Epithelial cell of esophagus (primary cell): ENCODE results near the gene ST8SIA1.
A peak's percentile ranks its signal among the peaks of the same experiment; 100 is the strongest.

Source experiments
- DNase-seq: peaks from one replicate; pipeline ENCODE4 v3.0.0; 2010; ENCODE audit warnings: low read depth
- H3K4me3 ChIP-seq: 2 replicates; pipeline ENCODE4 v1.5.1; 2011; ENCODE audit warnings: mild to moderate bottlenecking, low read length, control low read depth
- CTCF ChIP-seq: IDR thresholded peaks from 2 replicates; pipeline ENCODE4 v1.5.1; 2011; ENCODE audit warnings: low read depth, mild to moderate bottlenecking, low read length, control low read depth, inconsistent platforms; ENCODE audit not compliant: insufficient read depth; ENCODE audit errors: missing control alignments

The ST8SIA1 gene

DNA sequence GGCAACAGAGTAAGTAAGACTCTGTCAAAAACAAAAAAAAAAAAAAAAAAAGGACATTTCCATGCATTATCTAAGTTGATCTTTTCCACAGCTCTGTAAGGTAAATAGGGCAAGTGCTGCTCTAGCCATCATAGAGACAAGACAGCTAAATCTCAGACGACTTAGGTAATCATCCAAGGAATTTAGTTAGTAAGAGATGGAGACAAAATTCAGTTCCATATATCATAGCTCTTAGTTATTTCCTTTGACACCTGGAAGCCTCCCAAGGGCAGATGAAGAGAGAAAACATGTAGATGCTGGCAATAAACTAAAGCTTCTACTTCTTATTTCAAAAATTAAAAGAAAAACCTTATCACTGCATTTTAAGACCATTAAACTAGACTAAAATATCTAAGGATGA is 48.7 kb downstream of the ST8SIA1 start:
- no peak for DNase-seq
- H3K4me3 ChIP-seq, result no peak overlapping the region
- TF ChIP-seq CTCF, result no peak

DNA sequence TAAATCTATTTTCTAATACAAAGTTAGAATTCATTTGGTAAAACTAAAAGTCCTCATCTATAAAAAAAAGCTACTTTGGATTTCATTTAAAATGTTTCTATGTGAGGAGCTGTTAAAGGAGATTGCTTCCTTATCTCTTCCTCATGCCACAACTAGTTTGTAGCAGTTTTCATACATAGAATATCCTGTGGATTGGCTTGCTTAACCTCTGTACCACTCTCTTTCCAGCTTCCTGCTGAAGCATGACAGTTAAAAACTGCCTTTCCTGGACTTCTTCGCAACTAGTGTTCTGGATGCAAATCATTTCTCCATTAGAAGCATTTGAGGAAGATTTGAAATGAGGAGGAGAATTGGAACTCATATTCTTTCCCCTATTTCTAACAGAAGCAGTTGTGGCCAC is 49.6 kb downstream of the ST8SIA1 start:
- H3K4me3 ChIP-seq, result no peak overlapping the region
- no peak for TF ChIP-seq CTCF
- DNase-seq, result peak; percentile 23

DNA sequence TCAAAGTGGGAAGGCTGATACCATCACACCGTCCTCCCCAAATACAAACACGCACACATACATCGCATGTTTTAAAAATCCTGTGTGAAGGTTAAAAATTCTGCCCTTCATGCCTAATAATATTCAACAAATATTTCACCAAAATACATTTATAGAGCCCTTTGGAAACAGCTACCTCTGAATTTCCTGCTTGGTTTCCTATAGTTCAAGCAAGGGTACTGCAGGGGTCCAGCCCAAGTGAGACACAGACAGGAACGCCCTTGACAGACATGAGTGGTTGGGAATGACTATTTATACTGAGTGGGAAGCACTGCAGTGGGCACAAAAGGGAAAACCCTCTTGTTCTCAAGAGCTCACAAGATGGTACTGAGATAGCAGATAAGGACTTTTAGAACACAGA is 51.0 kb downstream of the ST8SIA1 start:
- TF ChIP-seq CTCF, result peak; percentile 10
- no peak overlapping the region for H3K4me3 ChIP-seq
- no peak for DNase-seq

DNA sequence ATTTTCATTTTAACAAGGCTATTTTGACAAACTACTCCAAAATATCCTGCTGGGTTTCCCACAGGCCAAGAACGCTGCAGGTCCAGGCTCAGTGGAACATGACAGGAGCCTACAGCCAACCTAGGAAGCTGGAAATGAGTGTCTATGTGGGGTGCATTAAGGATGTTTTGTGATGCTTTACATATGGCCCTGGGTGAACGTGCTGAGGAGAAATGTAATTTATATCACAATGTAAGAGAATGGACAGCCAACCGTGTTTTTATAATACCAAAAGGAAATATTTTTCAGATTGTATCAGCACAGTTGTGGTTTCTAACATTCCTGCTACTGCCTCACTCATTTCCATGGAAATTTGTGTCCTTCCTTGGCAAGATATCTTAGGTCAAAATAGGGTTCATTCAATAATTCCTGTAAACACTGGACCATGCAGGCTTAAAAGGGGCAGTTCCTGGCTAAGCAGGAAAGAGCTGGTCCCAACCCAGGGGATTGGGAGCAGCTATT is 51.5 kb downstream of the ST8SIA1 start:
- no peak for TF ChIP-seq CTCF
- no peak overlapping the region for H3K4me3 ChIP-seq

GRCh38 chr12:22282283-22282682 is 52.2 kb downstream of the ST8SIA1 start:
- TF ChIP-seq CTCF, result no peak
- no peak overlapping the region for H3K4me3 ChIP-seq
- DNase-seq, result peak; percentile 81

More for the DNA sequence above, 51.5 kb downstream of the ST8SIA1 start:
- DNase-seq, result peak; percentile 57

- no peak overlapping the region for H3K4me3 ChIP-seq
- DNase-seq, result no peak
- TF ChIP-seq CTCF, result no peak
Measured at GRCh38 chr12:22276867-22277266, 57.6 kb downstream of the ST8SIA1 start.

- no peak for DNase-seq
- H3K4me3 ChIP-seq, result no peak overlapping the region
- TF ChIP-seq CTCF, result no peak
Measured at GRCh38 chr12:22276313-22276712, 58.2 kb downstream of the ST8SIA1 start.
